GM18526 (cell line): ENCODE data around the gene NRIP2.

Source experiments
- POLR2A ChIP-seq: IDR thresholded peaks from 3 replicates; pipeline ENCODE4 v1.6.1; 2011; ENCODE audit not compliant: insufficient read length; ENCODE audit errors: extremely low read depth

NRIP2 gene

DNA sequence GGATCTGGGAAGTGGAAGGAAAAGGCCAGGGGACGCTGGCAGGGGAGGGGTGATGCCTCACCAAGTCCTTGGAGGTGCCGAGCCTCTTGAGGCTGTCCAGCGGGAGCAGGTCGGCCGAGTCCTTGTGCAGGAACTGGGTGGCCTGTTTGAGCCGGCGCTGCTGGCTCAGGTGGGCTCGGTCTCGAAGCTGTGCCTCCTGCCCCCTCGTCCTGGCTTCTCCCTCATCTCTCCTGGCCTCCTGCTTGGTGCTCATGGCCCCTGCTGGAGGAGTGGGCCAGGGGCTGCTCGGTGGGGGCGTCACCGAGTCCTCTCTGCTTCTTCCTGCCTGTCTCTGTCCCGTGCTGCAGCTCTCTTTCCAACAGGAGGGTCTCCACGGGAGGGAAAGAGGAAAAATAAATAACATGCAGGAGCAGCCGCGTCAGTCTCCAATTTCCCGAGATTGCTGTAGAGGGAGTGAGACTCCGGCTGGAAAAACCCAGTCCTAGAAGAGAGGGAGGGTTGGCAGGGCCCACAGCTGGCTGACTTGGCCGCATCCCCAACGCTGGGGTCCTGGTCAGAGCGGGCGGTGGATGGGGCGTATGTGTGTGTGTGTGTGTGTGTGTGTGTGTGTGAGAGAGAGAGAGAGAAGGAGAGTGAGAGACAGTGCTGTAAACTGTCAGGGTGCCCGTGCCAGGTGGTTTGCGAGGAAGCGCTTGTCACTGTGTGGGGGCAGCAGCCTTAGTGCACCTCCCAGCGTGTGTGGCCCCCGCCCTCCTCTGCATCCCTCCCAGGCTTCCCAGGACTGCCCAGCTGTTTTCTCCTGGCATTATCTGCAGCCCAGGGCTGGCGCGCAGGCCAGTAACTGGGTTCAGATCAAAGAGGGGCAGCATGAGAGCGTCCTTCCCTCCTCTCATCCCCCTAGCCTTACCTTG, at the start of gene NRIP2:
Gene NRIP2 (minus strand): TSS at position 455 of the 911 bp plus-strand sequence. CDS start 52 bp downstream, at position 403.
- TF ChIP-seq POLR2A = no peak

DNA sequence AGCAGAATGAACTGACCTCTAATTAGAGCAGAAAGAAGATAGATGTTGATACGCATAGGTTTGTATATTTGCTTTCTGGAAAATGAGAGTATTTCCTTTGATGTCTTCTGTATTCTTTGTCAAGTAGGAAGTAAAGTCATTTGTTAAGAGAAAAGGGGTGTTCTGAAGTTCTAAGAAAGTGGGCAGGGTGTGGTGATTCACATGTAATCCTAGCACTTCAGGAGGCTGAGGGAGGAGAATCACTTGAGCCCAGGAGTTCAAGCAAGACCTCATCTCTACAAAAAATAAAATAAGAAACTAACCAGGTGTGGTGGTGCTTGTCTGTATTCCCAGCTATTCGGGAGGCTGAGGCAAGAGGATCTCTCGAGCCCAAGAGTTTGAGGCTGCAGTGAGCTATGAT, 45.0 kb upstream of the NRIP2 start:
- TF ChIP-seq POLR2A = no peak

GRCh38 chr12:2877953-2878732, 43.3 kb upstream of the NRIP2 start:
- no peak for TF ChIP-seq POLR2A

DNA sequence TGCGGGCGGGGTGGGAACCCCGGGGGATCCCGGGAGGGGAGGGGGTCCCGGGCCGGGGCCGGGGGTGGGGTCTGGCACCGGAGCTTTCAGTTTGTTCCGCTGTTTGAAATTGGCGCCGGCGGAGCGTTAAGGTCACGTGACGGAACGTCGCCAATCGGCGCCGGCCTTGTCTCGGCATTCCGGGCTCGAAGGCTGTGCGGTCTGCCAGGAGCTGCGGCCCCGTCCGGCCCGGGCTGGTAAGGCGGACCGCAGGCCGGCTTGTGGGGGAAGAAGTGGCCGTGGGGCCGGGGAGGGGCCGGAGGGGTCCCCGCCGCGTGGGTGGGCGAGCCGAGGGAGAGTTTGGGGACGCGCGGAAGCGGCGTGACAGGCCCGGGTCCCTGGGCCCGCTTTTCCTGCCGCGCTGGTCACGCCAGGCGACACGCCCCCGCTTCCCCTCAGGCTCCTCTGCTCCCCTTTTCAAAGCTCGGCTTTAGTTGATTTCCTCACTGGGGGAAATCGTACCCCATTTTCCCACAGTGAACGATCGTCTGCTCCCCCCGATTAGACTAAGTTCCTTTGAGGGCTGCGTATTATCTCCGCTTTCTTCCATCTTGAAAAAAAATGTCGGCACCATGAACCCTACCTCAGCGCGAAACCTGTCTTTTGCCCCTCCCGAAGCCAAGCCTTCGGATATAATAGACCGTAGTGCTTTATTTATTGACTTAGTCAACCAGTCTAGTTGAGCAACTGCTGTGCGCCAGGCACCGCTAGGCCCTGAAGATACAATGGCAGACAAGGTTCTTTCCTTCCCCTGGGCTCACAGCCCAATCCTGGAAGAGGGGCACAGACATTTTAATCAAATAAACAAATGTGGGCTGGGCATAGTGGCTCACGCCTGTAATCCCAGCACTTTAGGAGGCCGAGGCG, 42.5 kb upstream of the NRIP2 start, which contains the start of the genes FOXM1 and RHNO1:
Gene FOXM1 (minus strand): TSS at position 128 of the 906 bp plus-strand sequence. CDS start 2,696 bp downstream, outside the sequence.
Gene RHNO1 (plus strand): TSS at position 177 of the 906 bp plus-strand sequence. CDS start 8,144 bp downstream, outside the sequence.
- peak; percentile 82 for TF ChIP-seq POLR2A

DNA sequence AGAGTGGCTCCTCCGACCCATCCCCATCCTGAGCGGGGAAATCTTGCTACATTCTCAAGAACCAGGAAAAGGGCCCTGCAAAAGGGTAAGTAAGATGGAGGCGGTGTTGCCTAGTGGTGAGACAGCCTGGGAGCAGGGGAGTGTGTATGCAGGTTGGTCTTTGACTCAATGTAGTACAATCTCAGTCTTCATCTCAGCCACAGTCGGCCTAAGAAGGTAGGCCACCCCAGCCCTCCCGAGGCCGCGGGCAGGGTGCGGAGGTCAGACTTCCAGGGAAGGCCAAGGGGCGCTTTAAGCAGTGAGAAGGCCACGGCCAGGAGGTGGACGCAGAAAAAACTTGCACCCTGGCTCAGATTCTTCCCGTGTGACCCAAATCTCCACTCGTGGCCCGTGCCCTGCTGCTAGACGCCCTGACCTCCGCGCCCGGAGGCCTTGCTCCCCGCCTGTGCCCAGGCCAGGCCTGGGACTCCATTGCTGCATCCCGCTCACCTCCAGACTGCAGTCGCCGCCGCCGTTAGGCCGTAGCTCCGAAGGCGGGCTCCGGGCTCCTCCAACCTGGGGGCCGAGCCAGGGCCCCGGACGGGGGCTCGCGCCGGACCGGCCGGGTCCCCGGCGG, 41.7 kb upstream of the NRIP2 start:
- no peak for TF ChIP-seq POLR2A

DNA sequence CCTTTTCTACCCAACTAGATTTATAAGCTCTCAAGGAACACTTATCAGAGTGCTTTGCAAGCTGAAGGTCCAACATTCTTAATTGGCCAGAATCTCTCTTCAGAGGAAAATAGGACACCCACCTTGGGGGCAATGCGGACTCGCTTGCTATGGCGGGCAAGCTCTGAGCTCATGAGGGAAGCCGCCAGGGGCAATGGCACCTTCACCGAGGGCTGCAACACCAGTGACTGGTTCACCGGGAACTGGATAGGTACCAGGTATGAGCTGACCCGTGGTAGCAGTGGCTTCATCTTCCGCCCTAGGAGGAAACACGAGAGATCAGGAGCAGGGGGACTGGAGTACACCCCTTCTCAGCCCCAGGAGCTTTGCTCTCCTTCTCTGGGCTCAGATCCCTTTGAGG, 29.4 kb upstream of the NRIP2 start:
- no peak for TF ChIP-seq POLR2A

DNA sequence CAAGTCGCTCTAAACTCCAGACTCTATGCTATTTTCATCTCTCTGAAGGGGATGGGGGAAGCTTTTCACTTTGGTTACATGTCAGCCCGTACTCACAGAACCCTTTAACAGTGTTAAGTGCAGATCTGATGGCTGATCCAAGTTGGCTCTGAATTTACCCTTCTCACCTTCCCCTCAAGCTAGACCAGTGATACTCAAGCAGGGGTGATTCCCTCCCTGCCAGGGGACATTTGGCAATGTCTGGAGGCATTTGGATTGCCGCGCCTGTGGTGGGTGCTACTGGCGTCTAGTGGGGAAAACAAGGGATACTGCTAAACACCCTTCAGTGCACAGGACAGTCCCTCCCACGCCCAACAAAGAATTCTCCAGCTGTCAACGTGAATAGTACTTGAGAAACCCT, 28.0 kb upstream of the NRIP2 start:
- TF ChIP-seq POLR2A = no peak

DNA sequence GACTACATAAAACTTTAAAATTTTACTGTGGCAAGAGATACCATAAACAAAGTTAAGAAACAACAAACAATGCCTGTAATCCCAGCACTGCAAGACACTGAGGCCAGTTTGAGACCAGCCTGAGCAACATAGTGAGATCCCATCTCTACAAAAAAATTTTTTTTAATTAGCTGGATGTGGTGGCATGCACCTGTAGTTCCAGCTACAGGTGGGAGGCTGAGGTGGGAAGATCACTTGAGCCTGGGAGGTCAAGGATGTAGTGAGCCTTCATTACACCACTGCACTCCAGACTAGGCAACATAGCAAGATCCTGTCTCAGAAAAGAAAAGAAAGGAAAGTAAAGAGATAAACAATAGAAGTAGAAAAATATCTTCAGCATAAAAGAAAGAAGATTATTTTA, 25.3 kb upstream of the NRIP2 start:
- TF ChIP-seq POLR2A = no peak

DNA sequence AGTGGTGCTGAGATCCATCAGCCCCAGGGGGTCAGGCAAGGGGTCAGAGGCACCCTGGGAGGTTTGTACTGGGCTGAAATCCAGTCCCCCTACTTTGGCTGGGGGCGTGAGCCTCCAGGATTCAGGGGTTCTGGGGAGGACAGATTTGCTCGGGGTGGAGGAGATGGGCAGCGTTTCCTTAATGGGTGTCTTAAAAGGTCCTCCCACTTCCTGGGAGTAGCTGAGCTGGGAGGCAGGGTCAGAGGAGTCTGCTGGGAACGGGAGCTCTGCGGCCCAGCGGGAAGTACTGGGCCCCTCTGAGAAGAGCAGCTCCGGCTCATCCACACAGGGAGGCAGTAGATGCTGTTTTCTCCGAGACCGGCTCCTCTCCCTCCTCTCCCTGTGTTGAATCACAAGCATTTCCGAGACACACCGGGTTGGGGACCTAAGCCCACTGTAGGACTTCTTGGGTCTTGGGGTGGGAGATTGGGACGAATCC, 24.1 kb upstream of the NRIP2 start:
- no peak for TF ChIP-seq POLR2A

DNA sequence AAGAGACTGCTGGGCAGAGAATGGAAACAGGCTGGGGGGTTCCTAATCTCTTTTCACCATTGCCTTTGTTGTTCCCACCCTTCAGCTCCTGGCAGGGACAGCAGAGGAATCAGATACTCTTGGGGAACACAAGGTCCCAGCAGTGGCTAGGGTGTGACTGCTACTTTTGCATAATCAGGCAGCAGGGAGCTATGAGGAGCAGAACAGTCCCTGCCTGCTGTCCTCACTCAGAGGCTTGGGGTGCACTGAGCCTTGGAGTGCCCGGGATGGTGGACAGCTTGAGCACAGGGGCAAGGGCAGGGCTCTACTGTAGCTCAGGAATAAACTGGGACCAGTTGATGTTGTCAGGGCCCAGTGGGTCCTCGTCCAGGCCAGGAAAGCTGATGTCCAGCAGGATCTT, 23.5 kb upstream of the NRIP2 start:
- no peak for TF ChIP-seq POLR2A

- no peak for TF ChIP-seq POLR2A
These were observed 22.7 kb upstream of the NRIP2 start for GRCh38 chr12:2857576-2857975.

DNA sequence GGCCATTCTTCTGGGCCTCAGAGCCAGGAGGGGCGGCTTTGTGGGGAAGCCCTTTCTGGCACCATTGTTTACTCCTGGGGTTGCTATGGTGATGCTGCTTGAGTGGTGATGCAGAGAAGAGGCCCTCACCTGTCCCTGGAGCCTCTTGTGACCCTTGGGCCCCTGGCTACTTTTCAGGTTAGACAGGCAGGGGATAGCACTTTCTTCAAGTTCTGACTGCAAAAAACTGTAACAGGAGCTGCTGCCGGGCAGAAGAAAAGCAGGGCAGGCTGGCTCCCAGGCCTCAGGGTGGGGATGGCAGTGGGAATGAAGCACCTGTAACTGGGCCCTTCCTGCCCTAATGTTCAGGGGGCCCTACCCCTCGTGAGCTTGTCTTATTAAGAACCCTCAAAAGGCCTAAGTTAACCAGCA, 22.2 kb upstream of the NRIP2 start, which contains the start of gene TEX52:
Gene TEX52 (minus strand): TSS at position 19 of the 411 bp plus-strand sequence. CDS start 13 bp downstream, at position 6.
- TF ChIP-seq POLR2A = no peak

GRCh38 chr12:2856051-2856450, 21.2 kb upstream of the NRIP2 start:
- TF ChIP-seq POLR2A = no peak

GRCh38 chr12:2855546-2855945, 20.7 kb upstream of the NRIP2 start:
- no peak for TF ChIP-seq POLR2A
